ENCODE measurements around the gene ECT2L.

The ECT2L gene

DNA sequence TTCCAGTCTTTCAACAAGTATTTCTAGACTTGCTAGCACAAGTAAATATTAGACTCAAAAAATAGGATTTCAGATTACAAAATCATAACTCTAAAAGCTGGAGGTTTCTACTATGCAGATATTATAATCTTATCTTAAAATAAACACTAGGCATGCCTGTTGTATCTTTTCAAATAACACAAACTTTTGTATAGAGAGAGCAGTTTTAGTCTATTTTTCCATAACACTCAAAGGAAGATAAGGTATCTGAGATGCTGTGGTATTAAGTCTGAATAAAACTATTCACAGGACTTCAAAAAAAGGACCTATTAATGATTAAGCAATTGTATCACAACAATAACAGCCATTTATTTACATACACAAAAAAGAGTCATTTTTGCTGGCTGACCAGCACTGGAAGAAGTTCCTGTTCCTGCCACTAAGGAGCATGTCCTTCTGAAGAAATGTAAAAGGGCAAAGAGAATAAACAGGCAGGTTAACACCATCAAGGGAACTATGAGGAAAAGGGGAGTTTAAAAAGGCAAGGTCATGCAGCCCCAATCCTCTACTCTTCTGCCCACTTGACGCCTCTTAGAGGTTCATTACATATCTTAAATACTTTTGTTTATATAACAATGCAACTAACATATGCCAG is 152.8 kb downstream of the ECT2L start:
- no peak overlapping the region for H2AFZ ChIP-seq (ENCODE audit: low read depth, low read length)
- TF ChIP-seq, protein P1, sequence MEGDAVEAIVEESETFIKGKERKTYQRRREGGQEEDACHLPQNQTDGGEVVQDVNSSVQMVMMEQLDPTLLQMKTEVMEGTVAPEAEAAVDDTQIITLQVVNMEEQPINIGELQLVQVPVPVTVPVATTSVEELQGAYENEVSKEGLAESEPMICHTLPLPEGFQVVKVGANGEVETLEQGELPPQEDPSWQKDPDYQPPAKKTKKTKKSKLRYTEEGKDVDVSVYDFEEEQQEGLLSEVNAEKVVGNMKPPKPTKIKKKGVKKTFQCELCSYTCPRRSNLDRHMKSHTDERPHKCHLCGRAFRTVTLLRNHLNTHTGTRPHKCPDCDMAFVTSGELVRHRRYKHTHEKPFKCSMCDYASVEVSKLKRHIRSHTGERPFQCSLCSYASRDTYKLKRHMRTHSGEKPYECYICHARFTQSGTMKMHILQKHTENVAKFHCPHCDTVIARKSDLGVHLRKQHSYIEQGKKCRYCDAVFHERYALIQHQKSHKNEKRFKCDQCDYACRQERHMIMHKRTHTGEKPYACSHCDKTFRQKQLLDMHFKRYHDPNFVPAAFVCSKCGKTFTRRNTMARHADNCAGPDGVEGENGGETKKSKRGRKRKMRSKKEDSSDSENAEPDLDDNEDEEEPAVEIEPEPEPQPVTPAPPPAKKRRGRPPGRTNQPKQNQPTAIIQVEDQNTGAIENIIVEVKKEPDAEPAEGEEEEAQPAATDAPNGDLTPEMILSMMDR (IDR thresholded peaks at IDR 0.05; ENCODE audit: low read depth, low read length): no peak
- TF ChIP-seq EZH2phosphoT487 (IDR thresholded peaks at IDR 0.05; ENCODE audit: low read depth): no peak
- H4K20me1 ChIP-seq (ENCODE audit: insufficient read depth, low read length): no peaks in the 10 kb centered on the region; the same call in 1 of the 2 replicates
- H3K36me3 ChIP-seq (replicated peaks; ENCODE audit: low read depth, low read length): peaks cover 6% of the 10 kb centered on the region
- no peaks in the 10 kb centered on the region for H3K4me1 ChIP-seq (ENCODE audit: low read length)
- H3K27ac ChIP-seq (ENCODE audit: low read length): no peak overlapping the region
- H3K4me2 ChIP-seq (ENCODE audit: low read length): no peak overlapping the region
- no peak overlapping the region for H3K4me3 ChIP-seq (ENCODE audit: low read length)
- peaks cover 20% of the 10 kb centered on the region for H3K79me2 ChIP-seq (ENCODE audit: low read length)
- no peaks in the 10 kb centered on the region for H3K9me3 ChIP-seq (ENCODE audit: insufficient read depth, low read length)
- H3K27me3 ChIP-seq (ENCODE audit: low read depth, low read length): no peaks in the 10 kb centered on the region
- no peak overlapping the region for H3K9ac ChIP-seq (ENCODE audit: low read length)

DNA sequence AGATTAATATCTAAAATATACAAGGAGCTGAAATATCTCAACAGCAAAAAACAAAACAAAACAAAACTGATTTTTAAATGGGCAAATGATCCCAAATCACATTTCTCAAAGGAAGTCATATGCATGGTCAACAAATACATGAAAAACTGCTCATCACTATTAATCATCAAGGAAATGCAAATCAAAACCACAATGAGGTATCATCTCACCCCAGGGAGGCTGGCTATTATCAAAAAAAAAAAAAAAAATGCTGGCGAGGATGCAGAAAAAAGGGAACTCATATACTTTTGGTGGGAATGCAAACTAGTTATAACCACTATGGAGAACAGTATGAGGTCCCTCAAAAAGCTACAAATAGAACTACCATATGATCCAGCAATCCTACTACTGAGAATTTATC is 157.6 kb downstream of the ECT2L start:
- no peaks in the 10 kb centered on the region for H3K9me3 ChIP-seq (ENCODE audit: insufficient read depth, low read length)
- H2AFZ ChIP-seq (ENCODE audit: low read depth, low read length): no peak overlapping the region
- TF ChIP-seq, protein P1 (IDR thresholded peaks at IDR 0.05; ENCODE audit: low read depth, low read length): no peak
- no peak for TF ChIP-seq EZH2phosphoT487 (IDR thresholded peaks at IDR 0.05; ENCODE audit: low read depth)
- peaks cover 39% of the 10 kb centered on the region for H3K79me2 ChIP-seq (ENCODE audit: low read length)
- H3K36me3 ChIP-seq (replicated peaks; ENCODE audit: low read depth, low read length): no peaks in the 10 kb centered on the region
- peaks cover 8% of the 10 kb centered on the region; the same call in 1 of the 2 replicates for H4K20me1 ChIP-seq (ENCODE audit: insufficient read depth, low read length)
- no peak overlapping the region for H3K27ac ChIP-seq (ENCODE audit: low read length)
- H3K4me1 ChIP-seq (ENCODE audit: low read length): no peaks in the 10 kb centered on the region
- no peak overlapping the region for H3K9ac ChIP-seq (ENCODE audit: low read length)
- H3K4me3 ChIP-seq (ENCODE audit: low read length): no peak overlapping the region
- no peaks in the 10 kb centered on the region for H3K27me3 ChIP-seq (ENCODE audit: low read depth, low read length)
- no peak overlapping the region for H3K4me2 ChIP-seq (ENCODE audit: low read length)

Data from OCI-LY3 (cell line).